GM06990 (cell line): ENCODE results near the gene ANKRD63.

ENCODE experiments used
- DNase-seq: peaks from one replicate; pipeline ENCODE4 v3.0.0-alpha.2; 2011; ENCODE audit not compliant: insufficient read length; ENCODE audit errors: extremely low read depth
- H3K27me3 ChIP-seq: replicated peaks from 2 replicates; pipeline ENCODE4 v1.6.0; 2011; ENCODE audit warnings: low read length; ENCODE audit not compliant: control insufficient read depth, insufficient read depth
- H3K36me3 ChIP-seq: 2 replicates; pipeline ENCODE4 v1.5.1; 2011; ENCODE audit warnings: low read length; ENCODE audit not compliant: control insufficient read depth, insufficient read depth
- H3K4me3 ChIP-seq: replicated peaks from 2 replicates; pipeline ENCODE4 v1.5.1; 2011; ENCODE audit warnings: low read depth, mild to moderate bottlenecking, control low read depth, low read length
- TF ChIP-seq, protein P1 (sequence below): IDR thresholded peaks from 2 replicates; pipeline ENCODE4 v1.5.1; 2011; ENCODE audit warnings: low read length, control low read depth, mild to moderate bottlenecking, inconsistent platforms; ENCODE audit not compliant: insufficient read depth, poor library complexity, severe bottlenecking

The ANKRD63 gene

DNA sequence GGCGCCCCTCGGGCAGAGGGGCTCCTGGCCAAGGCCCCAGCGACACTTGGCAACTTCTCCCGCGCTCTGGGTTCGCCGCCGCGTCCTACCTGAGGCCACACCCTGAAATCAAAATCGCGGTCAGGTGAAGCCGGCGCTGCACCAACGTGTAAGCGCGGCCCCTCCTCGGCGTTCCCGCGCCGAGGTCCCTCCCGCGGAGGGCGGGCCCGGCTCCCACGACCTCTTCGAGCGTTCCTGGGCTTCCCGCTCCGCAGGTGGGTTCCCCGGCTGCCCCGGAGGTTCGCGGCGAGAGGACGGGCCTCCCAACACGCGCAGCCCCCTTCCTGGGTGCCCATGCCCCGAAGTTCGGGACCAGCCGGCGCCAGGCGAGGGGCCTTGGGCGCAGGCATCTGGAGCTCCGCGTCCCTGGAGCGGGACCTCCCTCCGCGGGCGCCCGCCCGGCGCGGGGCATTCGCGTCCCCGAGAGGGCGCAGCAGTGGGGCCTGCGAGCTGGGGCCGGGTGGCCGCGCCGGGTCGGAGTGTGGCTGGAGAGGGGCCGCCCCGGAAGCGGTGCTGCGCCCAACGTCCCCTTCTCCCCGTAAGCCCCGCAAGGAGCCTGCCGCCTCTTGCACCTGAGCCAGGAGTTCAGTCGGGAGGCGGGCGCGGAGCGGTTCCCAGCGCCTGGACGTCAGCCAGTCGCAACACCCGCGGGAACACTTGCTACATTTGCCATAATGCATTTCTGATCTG, 30.3 kb downstream of the ANKRD63 start:
- no peaks in the 10 kb centered on the region for H3K27me3 ChIP-seq
- DNase-seq, result peak; percentile 53
- H3K36me3 ChIP-seq, result no peaks in the 10 kb centered on the region; the same call in 1 of the 2 replicates
- H3K4me3 ChIP-seq, result peak overlapping the region; percentile 60
- TF ChIP-seq, protein P1, sequence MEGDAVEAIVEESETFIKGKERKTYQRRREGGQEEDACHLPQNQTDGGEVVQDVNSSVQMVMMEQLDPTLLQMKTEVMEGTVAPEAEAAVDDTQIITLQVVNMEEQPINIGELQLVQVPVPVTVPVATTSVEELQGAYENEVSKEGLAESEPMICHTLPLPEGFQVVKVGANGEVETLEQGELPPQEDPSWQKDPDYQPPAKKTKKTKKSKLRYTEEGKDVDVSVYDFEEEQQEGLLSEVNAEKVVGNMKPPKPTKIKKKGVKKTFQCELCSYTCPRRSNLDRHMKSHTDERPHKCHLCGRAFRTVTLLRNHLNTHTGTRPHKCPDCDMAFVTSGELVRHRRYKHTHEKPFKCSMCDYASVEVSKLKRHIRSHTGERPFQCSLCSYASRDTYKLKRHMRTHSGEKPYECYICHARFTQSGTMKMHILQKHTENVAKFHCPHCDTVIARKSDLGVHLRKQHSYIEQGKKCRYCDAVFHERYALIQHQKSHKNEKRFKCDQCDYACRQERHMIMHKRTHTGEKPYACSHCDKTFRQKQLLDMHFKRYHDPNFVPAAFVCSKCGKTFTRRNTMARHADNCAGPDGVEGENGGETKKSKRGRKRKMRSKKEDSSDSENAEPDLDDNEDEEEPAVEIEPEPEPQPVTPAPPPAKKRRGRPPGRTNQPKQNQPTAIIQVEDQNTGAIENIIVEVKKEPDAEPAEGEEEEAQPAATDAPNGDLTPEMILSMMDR, result no peak

DNA sequence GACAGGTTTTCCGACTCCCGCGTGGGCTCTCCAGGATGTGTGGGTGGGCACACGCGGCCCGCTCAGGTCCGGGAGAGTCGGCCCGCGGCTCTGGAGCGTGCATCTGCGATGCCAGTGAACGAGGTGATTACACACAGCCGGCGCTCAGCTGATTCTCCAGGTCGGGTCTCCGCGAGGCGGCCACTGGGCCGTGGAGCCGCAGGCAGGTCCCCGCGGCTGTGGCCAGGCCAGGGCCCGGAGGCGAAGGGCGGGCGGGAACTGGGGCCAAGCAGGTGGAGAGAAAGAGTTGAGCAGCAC, 30.8 kb downstream of the ANKRD63 start:
- no peak for DNase-seq
- TF ChIP-seq, protein P1, result no peak
- Histone ChIP-seq H3K4me3 (peak overlapping the region; percentile 60; the same call in 1 of the 2 replicates), H3K36me3 (no peaks in the 10 kb centered on the region; the same call in 1 of the 2 replicates), H3K27me3 (no peaks in the 10 kb centered on the region)

DNA sequence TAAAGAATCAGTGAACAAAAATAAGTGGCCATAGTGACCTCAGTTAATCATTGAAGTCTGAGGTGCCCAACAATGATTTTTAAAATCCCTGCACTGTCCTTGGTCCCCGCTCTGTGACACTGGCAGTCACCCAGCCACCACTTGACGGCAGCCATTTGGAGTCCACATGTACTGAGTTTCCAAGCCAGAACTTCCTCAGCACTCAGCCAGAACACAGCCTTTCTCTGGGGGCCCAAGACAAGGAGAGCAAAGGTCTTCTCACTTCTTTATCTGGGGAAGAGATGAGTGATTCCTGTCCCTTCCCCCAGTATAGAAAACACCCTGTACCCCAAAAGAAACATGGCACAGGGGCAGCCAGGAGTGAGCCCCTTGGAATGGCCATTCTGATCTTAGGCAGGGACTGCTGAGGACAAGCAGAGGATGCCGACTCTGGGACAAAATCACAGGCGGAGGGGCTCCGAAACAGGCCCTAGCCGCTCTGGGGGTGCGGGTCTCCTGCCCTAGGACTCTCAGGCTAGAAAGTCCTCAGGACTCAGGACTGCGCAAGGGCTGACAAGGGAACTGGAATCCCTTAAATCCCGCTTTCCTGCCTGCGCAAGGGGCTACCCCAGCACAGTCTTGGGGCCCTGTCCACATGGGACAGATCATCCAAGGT, 31.3 kb downstream of the ANKRD63 start:
- H3K36me3 ChIP-seq, result no peaks in the 10 kb centered on the region; the same call in 1 of the 2 replicates
- TF ChIP-seq, protein P1, result no peak
- H3K27me3 ChIP-seq, result no peaks in the 10 kb centered on the region
- no peak for DNase-seq
- no peak overlapping the region for H3K4me3 ChIP-seq

DNA sequence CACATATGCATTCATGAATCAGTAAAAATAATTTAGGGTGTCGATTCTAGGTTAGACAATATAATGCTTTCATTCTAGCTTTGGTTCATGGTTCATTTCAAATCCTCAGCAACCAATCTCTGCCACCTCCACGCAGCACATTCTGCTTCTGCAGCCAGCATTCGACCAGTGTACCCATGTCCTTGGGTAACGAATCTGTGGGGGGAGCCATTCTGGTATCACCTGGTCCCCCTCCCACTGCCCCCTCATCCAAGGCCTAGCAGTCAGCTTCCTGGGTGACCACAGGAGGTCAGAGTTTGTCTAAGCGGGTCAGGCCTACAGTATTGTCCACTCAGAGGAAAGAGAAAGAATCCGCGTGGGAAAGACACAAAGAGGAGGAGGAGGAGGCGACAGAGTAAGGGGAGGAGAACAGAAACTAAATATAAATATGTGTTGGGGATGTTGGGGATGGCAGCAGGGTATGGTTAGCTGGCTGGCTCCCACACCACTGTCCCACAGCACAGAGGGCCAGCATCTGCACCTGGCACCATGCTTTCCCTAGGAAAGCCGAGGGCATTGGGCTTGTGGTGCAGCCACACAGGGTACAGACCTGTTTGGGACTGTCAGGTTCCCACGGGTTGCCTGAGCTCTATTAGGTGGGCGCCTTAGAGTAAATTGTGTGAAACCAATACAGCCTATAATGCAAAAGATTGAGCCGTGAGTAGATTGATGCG, 31.9 kb downstream of the ANKRD63 start:
- TF ChIP-seq, protein P1, result no peak
- H3K36me3 ChIP-seq, result no peaks in the 10 kb centered on the region
- DNase-seq, result no peak
- no peaks in the 10 kb centered on the region for H3K27me3 ChIP-seq
- H3K4me3 ChIP-seq, result no peak overlapping the region

DNA sequence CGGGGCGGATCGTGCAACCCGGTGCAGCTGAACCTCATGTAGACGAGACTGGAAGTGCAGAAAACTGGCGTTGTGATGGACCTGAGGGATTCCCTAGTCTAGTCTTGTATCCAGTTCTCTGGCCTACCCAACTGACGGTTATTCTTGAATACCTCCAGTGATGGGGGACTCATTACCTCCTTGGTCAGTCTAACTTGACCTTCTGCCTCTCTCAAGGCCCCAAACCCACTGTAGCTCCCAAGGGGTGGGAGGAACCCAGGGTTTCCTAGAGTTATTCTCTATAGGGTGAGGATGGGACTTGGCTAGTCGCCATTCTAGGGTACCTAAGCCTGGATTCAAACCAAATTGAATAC, 32.6 kb downstream of the ANKRD63 start:
- DNase-seq, result no peak
- Histone ChIP-seq H3K4me3 (no peak overlapping the region), H3K27me3 (no peaks in the 10 kb centered on the region), H3K36me3 (no peaks in the 10 kb centered on the region)
- TF ChIP-seq, protein P1, result no peak
